ENCODE measurements around the gene BRINP1.

- no peak for TF ChIP-seq TCF12 (IDR thresholded peaks at IDR 0.05; ENCODE audit: low read depth, low read length)
- TF ChIP-seq FOXK2 (IDR thresholded peaks at IDR 0.05): no peak
- TF ChIP-seq ZBTB4 (CRISPR knock-in tag; IDR thresholded peaks at IDR 0.05): no peak
- TF ChIP-seq SMC3 (IDR thresholded peaks at IDR 0.05; ENCODE audit: borderline replicate concordance, low read length): no peak
- no peak for TF ChIP-seq POLR2AphosphoS2 (IDR thresholded peaks at IDR 0.05; ENCODE audit: low read depth, low read length)
- TF ChIP-seq RCOR1 (conservative IDR thresholded peaks at IDR 0.05; ENCODE audit: low read depth, low read length): no peak
- no peak for TF ChIP-seq ZNF384 (IDR thresholded peaks at IDR 0.05; ENCODE audit: borderline replicate concordance, low read depth, low read length)
- TF ChIP-seq EZH2 (IDR thresholded peaks at IDR 0.05; ENCODE audit: borderline replicate concordance, control insufficient read depth, low read depth, low read length): no peak
- TF ChIP-seq IRF5 (IDR thresholded peaks at IDR 0.05; ENCODE audit: borderline replicate concordance): no peak
These were observed 66.1 kb downstream of the BRINP1 start for GRCh38 chr9:119302988-119303698.

Data from GM12878 (cell line).